ENCODE results near the gene TBC1D16.

TBC1D16 gene

GRCh38 chr17:79888811-79889634, 146.6 kb downstream of the TBC1D16 start:
- DNase-seq (ENCODE audit: low read depth) = no peak

- no peak for DNase-seq (ENCODE audit: low read depth)
Observed at GRCh38 chr17:79888009-79888540, 147.6 kb downstream of the TBC1D16 start.

- DNase-seq (ENCODE audit: low read depth) = no peak
Observed at GRCh38 chr17:79887451-79887991, 148.2 kb downstream of the TBC1D16 start.

GRCh38 chr17:79883202-79883601, 152.5 kb downstream of the TBC1D16 start:
- DNase-seq (ENCODE audit: low read depth) = no peak

Measured in stimulated activated CD8-positive, alpha-beta memory T cell treated with anti-CD3 and anti-CD28 coated beads, Interleukin-15, amount 100 ng/mL, for 1 hour (primary cell).